Osteoblast (primary cell): ENCODE data around the gene ETV6. TPM values are rescaled to one million over a fixed set of nuclear protein-coding genes. Genes with fewer than 3 reads are reported as not detected.

ENCODE experiments used
- DNase-seq: peaks from one replicate; pipeline ENCODE4 v3.0.0; 2011; ENCODE audit warnings: low spot score, mixed read lengths; ENCODE audit not compliant: insufficient read length; ENCODE audit errors: missing footprints
- H2AFZ ChIP-seq: 2 replicates; pipeline ENCODE4 v1.6.0; 2011; ENCODE audit warnings: mild to moderate bottlenecking, low read length
- H3K27ac ChIP-seq: 2 replicates; pipeline ENCODE4 v1.5.1; 2011; ENCODE audit warnings: mild to moderate bottlenecking, low read depth, low read length, moderate library complexity
- H3K27me3 ChIP-seq: 2 replicates; pipeline ENCODE4 v1.6.0; 2012; ENCODE audit warnings: mild to moderate bottlenecking, control low read depth, inconsistent platforms, low read length, moderate library complexity; ENCODE audit not compliant: insufficient read depth
- H3K36me3 ChIP-seq: 2 replicates; pipeline ENCODE4 v1.5.1; 2011; ENCODE audit warnings: mild to moderate bottlenecking, low read length, control low read depth, moderate library complexity; ENCODE audit not compliant: insufficient read depth
- H3K4me1 ChIP-seq: 2 replicates; pipeline ENCODE4 v1.5.1; 2011; ENCODE audit warnings: mild to moderate bottlenecking, low read length, control low read depth, moderate library complexity; ENCODE audit not compliant: insufficient read depth
- H3K4me2 ChIP-seq: 2 replicates; pipeline ENCODE4 v1.6.0; 2011; ENCODE audit warnings: mild to moderate bottlenecking, low read length; ENCODE audit not compliant: insufficient read depth
- H3K4me3 ChIP-seq: fragments of 200-600 bp; sonication (generic); 3 replicates; pipeline ENCODE4 v1.5.1; 2012; ENCODE audit warnings: mild to moderate bottlenecking, low read length, inconsistent platforms; ENCODE audit not compliant: insufficient read depth
- H3K79me2 ChIP-seq: 2 replicates; pipeline ENCODE4 v1.6.0; 2012; ENCODE audit warnings: mild to moderate bottlenecking, low read length, control low read depth, inconsistent platforms; ENCODE audit not compliant: insufficient read depth
- H3K9me3 ChIP-seq: 2 replicates; pipeline ENCODE4 v1.5.1; 2011; ENCODE audit warnings: low read depth, low read length, control low read depth
- H4K20me1 ChIP-seq: 2 replicates; pipeline ENCODE4 v1.6.0; 2012; ENCODE audit warnings: mild to moderate bottlenecking, low read length, control low read depth; ENCODE audit not compliant: insufficient read depth
- total RNA-seq: library from RNA; depleted of rRNA; stranded (reverse); fragments of >200 nt; gene quantifications from 2 replicates; pipeline ENCODE4 v1.2.3, GENCODE V29; 2012
- TF ChIP-seq, protein P1 (sequence below): IDR thresholded peaks from 2 replicates; pipeline ENCODE4 v1.5.1; 2011; ENCODE audit warnings: mild to moderate bottlenecking, low read depth, low read length, moderate library complexity; ENCODE audit errors: extremely low read depth

The ETV6 gene
- total RNA-seq, 1 donor: 16.3 TPM

DNA sequence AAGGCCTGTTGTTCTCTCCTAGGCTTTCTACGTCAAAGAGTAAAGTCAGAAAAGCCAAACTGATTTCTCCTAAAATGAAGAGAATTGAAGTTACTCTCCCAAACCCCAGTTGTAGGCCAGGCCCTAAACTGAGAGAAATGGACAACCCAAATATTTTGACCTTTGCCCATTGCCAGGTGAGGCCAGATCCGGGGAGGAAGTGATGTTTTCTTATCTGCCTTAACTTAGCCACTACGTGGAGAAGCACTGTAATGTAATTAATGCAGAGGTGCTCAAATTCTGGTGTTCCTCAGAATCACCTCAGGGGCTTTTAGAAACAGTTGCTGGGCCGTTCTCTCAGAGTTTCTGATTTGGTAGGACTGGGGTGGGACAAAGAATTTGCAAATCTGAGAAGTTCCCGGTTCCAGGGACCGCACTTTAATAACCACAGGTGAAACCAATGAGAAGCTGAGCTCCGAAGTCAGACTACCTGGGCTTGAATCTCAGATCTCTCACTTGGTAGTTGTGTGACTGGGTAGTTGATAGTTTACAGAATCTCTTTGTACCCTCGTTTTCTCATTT, 73.2 kb downstream of the ETV6 start:
- H3K4me1 ChIP-seq: peaks cover 29% of the 10 kb centered on the region
- no peak overlapping the region for H2AFZ ChIP-seq
- H3K36me3 ChIP-seq: peaks cover 4% of the 10 kb centered on the region
- H3K4me3 ChIP-seq: no peak overlapping the region
- TF ChIP-seq, protein P1, sequence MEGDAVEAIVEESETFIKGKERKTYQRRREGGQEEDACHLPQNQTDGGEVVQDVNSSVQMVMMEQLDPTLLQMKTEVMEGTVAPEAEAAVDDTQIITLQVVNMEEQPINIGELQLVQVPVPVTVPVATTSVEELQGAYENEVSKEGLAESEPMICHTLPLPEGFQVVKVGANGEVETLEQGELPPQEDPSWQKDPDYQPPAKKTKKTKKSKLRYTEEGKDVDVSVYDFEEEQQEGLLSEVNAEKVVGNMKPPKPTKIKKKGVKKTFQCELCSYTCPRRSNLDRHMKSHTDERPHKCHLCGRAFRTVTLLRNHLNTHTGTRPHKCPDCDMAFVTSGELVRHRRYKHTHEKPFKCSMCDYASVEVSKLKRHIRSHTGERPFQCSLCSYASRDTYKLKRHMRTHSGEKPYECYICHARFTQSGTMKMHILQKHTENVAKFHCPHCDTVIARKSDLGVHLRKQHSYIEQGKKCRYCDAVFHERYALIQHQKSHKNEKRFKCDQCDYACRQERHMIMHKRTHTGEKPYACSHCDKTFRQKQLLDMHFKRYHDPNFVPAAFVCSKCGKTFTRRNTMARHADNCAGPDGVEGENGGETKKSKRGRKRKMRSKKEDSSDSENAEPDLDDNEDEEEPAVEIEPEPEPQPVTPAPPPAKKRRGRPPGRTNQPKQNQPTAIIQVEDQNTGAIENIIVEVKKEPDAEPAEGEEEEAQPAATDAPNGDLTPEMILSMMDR: no peak
- peaks cover 48% of the 10 kb centered on the region for H3K79me2 ChIP-seq
- no peak overlapping the region for H3K27ac ChIP-seq
- no peaks in the 10 kb centered on the region for H3K9me3 ChIP-seq
- no peaks in the 10 kb centered on the region for H4K20me1 ChIP-seq
- H3K27me3 ChIP-seq: no peaks in the 10 kb centered on the region
- H3K4me2 ChIP-seq: no peak overlapping the region
- DNase-seq: no peak

DNA sequence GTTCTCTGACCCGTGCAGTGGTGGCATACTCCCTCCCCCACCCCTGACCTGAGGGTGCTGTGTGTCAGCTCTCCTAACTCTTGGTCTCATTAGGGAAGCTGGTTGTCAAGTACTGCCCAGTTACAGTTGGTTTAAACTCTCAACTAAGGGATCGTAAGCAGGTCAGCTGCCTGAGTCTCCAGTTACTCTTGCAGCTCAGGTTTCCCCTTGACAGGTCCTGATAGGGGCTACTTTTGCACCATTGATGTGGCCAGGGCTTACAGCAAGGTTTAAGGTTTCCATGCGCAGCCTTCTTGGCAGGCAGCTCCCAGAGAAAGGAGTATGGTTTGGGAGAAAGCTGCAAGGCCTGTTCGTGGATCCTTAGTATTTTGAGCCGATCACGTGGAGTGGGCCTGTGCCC, 74.5 kb downstream of the ETV6 start:
- no peaks in the 10 kb centered on the region for H3K9me3 ChIP-seq
- H3K27ac ChIP-seq: no peak overlapping the region
- no peak overlapping the region for H2AFZ ChIP-seq
- no peak overlapping the region for H3K4me2 ChIP-seq
- H3K27me3 ChIP-seq: no peaks in the 10 kb centered on the region
- DNase-seq: no peak
- H3K79me2 ChIP-seq: peaks cover 52% of the 10 kb centered on the region
- no peak overlapping the region for H3K4me3 ChIP-seq
- TF ChIP-seq, protein P1: no peak
- no peaks in the 10 kb centered on the region for H4K20me1 ChIP-seq
- peaks cover 16% of the 10 kb centered on the region for H3K4me1 ChIP-seq
- H3K36me3 ChIP-seq: peaks cover 4% of the 10 kb centered on the region

DNA sequence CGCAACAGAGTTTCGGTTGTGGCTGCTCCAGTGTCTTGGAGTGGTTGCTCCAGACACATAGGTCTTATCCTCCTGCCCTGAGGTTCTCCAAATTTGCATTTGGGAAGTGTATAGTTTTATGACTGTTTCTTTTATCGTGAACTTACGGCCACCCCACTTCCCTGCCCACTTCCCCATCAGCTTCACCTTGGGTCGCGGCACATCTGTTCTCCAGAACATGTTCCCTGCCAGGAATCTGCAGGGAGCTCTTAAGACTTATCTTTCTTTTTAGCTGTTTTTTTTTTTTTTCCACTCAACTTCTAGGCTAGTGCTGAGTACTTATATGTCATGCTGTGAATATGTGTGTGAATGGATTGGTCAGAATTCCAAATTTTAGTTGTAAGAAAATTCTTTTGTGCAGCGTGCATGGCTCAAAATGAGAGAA, 75.4 kb downstream of the ETV6 start:
- Histone ChIP-seq H3K9me3 (no peaks in the 10 kb centered on the region), H3K4me1 (peaks cover 7% of the 10 kb centered on the region), H3K27ac (no peak overlapping the region), H3K79me2 (peaks cover 60% of the 10 kb centered on the region), H3K4me2 (no peak overlapping the region), H3K4me3 (no peak overlapping the region), H3K27me3 (no peaks in the 10 kb centered on the region), H4K20me1 (no peaks in the 10 kb centered on the region), H3K36me3 (peaks cover 4% of the 10 kb centered on the region), H2AFZ (no peak overlapping the region)
- TF ChIP-seq, protein P1: no peak
- no peak for DNase-seq

DNA sequence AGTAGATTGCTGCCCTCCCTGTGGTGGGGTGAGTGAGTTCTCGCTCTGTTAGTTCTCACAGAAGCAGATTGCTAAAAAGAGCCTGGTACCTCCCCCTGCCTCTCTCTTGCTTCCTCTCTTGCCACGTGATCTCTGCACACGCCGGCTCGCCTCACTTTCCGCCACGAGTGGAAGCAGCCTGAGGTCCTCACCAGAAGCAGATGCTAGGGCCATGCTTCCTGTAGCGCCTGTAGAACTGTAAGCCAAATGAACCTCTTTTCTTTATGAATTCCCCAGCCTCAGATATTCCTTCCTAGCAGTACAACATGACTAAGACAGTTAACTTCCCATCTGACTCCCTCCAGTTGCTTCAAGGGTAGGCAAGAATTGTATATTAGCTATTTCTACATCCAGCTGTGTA, 76.2 kb downstream of the ETV6 start:
- peaks cover 4% of the 10 kb centered on the region for H3K36me3 ChIP-seq
- no peak overlapping the region for H3K27ac ChIP-seq
- no peak for DNase-seq
- TF ChIP-seq, protein P1: no peak
- H3K27me3 ChIP-seq: no peaks in the 10 kb centered on the region
- peaks cover 68% of the 10 kb centered on the region for H3K79me2 ChIP-seq
- no peak overlapping the region for H2AFZ ChIP-seq
- no peaks in the 10 kb centered on the region for H3K9me3 ChIP-seq
- H4K20me1 ChIP-seq: no peaks in the 10 kb centered on the region
- H3K4me3 ChIP-seq: no peak overlapping the region
- peaks cover under 1% of the 10 kb centered on the region for H3K4me1 ChIP-seq
- no peak overlapping the region for H3K4me2 ChIP-seq
